GM12878 (cell line): Measurements from ENCODE around the gene ZDHHC17. TPM values are rescaled to one million over a fixed set of nuclear protein-coding genes. Genes with fewer than 3 reads are reported as not detected.

Source experiments
- ATAC-seq: fragments of 200-7000 bp; cut with Tn5 transposase; 3 replicates; pipeline ENCODE4 v1.9.1; 2020; ENCODE audit warnings: mild to moderate bottlenecking, moderate library complexity
- BruUV-seq: library from RNA; stranded (reverse); fragments of 400-500 nt; replicated peaks from 2 replicates; lab custom pipeline; 2021; lab: Mats Ljungman, UMichigan
- CTCF ChIA-PET: fragments of 300-600 bp; sonication (Branson Sonifier 250); formaldehyde crosslinking; extraction: SDS; loops from one replicate; lab custom pipeline; 2021; ENCODE audit warnings: inconsistent platforms; lab: Yijun Ruan, JAX
- POLR2A ChIA-PET: fragments of 350-600 bp; formaldehyde crosslinking; extraction: SDS; loops from one replicate; lab custom pipeline; 2021; ENCODE audit warnings: inconsistent platforms; lab: Charles Lee
- RAD21 ChIA-PET: fragments of 300-600 bp; sonication (Branson Sonifier 250); formaldehyde crosslinking; loops from one replicate; lab custom pipeline; 2023; ENCODE audit warnings: antibody characterized with exemption; ENCODE audit not compliant: unreplicated experiment; lab: Charles Lee
- SMC1A ChIA-PET: fragments of 300-600 bp; sonication (Branson Sonifier 250); formaldehyde crosslinking; loops from one replicate; lab custom pipeline; 2023; ENCODE audit not compliant: unreplicated experiment, uncharacterized antibody; lab: Charles Lee
- DNase-seq: peaks from one replicate; pipeline ENCODE4 v3.0.0-alpha.2; 2011; ENCODE audit warnings: low read depth, low spot score
- FAIRE-seq: peaks from 3 replicates; lab custom pipeline; 2011; peaks lifted over from hg19 to GRCh38; lab: Jason Lieb, UNC
- H2AFZ ChIP-seq: 2 replicates; pipeline ENCODE4 v1.6.0; 2011; ENCODE audit warnings: low read depth, low read length, control low read depth; ENCODE audit not compliant: control insufficient read depth
- H3K27ac ChIP-seq: 2 replicates; pipeline ENCODE4 v1.5.1; 2011; ENCODE audit warnings: control low read depth; ENCODE audit not compliant: control insufficient read depth, insufficient read depth
- H3K27me3 ChIP-seq, 2 experiments: replicated peaks in 1 of 2; 2 replicates each; pipeline versions ENCODE4 v1.6.0 to v1.6.1; 2011; ENCODE audit warnings: low read length in 1 of 2; ENCODE audit not compliant: control insufficient read depth in 2 of 2, insufficient read depth in 2 of 2
- H3K36me3 ChIP-seq, 2 experiments: 2 replicates each; pipeline ENCODE4 v1.5.1; 2011; ENCODE audit warnings: low read length in 1 of 2; ENCODE audit not compliant: control insufficient read depth in 2 of 2, insufficient read depth in 2 of 2
- H3K4me1 ChIP-seq: 2 replicates; pipeline ENCODE4 v1.6.1; 2011; ENCODE audit warnings: mild to moderate bottlenecking, low read length, moderate library complexity, mixed read lengths; ENCODE audit not compliant: control insufficient read depth, insufficient read depth
- H3K4me2 ChIP-seq: 2 replicates; pipeline ENCODE4 v1.6.0; 2011; ENCODE audit warnings: control low read depth; ENCODE audit not compliant: control insufficient read depth, insufficient read depth
- H3K4me3 ChIP-seq: fragments of 200-600 bp; sonication (generic); 2 replicates; pipeline ENCODE4 v1.5.1; 2016
- H3K79me2 ChIP-seq: 2 replicates; pipeline ENCODE4 v1.6.0; 2011; ENCODE audit warnings: low read length; ENCODE audit not compliant: control insufficient read depth, insufficient read depth
- H3K9ac ChIP-seq: 2 replicates; pipeline ENCODE4 v1.8.0; 2011; ENCODE audit warnings: low read length, control low read depth, mixed read lengths; ENCODE audit not compliant: control insufficient read depth, insufficient read depth
- H3K9me3 ChIP-seq: replicated peaks from 3 replicates; pipeline ENCODE4 v1.5.1; 2011; ENCODE audit warnings: mild to moderate bottlenecking, low read length; ENCODE audit not compliant: control insufficient read depth, insufficient read depth
- H4K20me1 ChIP-seq: 2 replicates; pipeline ENCODE4 v1.6.0; 2011; ENCODE audit not compliant: control insufficient read depth, insufficient read depth
- ASH2L ChIP-seq: fragments of 300-600, 200-600 bp; sonication (generic); IDR thresholded peaks from 2 replicates; pipeline ENCODE4 v1.6.1; 2017; ENCODE audit warnings: low read depth, mild to moderate bottlenecking, borderline replicate concordance
- BACH1 ChIP-seq: fragments of 450-650 bp; IDR thresholded peaks from 2 replicates; pipeline ENCODE4 v1.6.1; 2017; ENCODE audit warnings: mild to moderate bottlenecking, borderline replicate concordance
- CHD1 ChIP-seq: IDR thresholded peaks from 2 replicates; pipeline ENCODE4 v1.6.1; 2012; ENCODE audit warnings: low read depth, low read length, improper control_type of control experiment
- CHD4 ChIP-seq: fragments of 200-600 bp; sonication (generic); IDR thresholded peaks from 2 replicates; pipeline ENCODE4 v1.6.1; 2016; ENCODE audit warnings: mild to moderate bottlenecking
- EP300 ChIP-seq, 2 experiments: fragments of 150-350 bp in 1 of 2; IDR thresholded peaks; 2 replicates each; pipeline ENCODE4 v1.6.1; 2011 to 2012; ENCODE audit warnings: low read depth in 2 of 2, low read length in 2 of 2, borderline replicate concordance in 1 of 2, improper control_type of control experiment in 1 of 2, inconsistent platforms in 1 of 2; ENCODE audit not compliant: control insufficient read depth in 1 of 2
- KDM1A ChIP-seq: fragments of 200-600 bp; sonication (generic); IDR thresholded peaks from 2 replicates; pipeline ENCODE4 v1.6.1; 2016; ENCODE audit warnings: borderline replicate concordance
- NFXL1 ChIP-seq: fragments of 450-650 bp; IDR thresholded peaks from 2 replicates; pipeline ENCODE4 v1.6.1; 2017; ENCODE audit warnings: antibody characterized with exemption, mild to moderate bottlenecking, borderline replicate concordance
- SP1 ChIP-seq: IDR thresholded peaks from one replicate; pipeline ENCODE4 v1.6.1; 2011; ENCODE audit warnings: low read depth, low read length
- YBX1 ChIP-seq: fragments of 450-650 bp; IDR thresholded peaks from 2 replicates; pipeline ENCODE4 v1.6.1; 2016; ENCODE audit warnings: antibody characterized with exemption
- YY1 ChIP-seq: IDR thresholded peaks from 2 replicates; pipeline ENCODE4 v1.6.1; 2011; ENCODE audit warnings: low read depth, mild to moderate bottlenecking, low read length
- ZBTB11 ChIP-seq: fragments of 450-650 bp; formaldehyde crosslinking; IDR thresholded peaks from 2 replicates; pipeline ENCODE4 v1.5.0; 2022; ENCODE audit warnings: mild to moderate bottlenecking, missing genetic modification characterization
- WGBS: methylation state at CpG from one replicate; pipeline ENCODE4 v1.1.6; 2016; ENCODE audit warnings: low lambda C conversion rate; ENCODE audit not compliant: insufficient replicate concordance, insufficient coverage; ENCODE audit errors: missing lambda C conversion rate; 5-methylcytosine and 5-hydroxymethylcytosine counted together
- in situ Hi-C: fragments of 300-500 bp; cut with MboI; formaldehyde crosslinking; loops from 9 replicates; pipeline ENCODE4 v1.14.3; 2018; ENCODE audit warnings: mixed read lengths
- intact Hi-C: fragments of 100-400 bp; cut with micrococcal nuclease; formaldehyde crosslinking; loops from one replicate; pipeline ENCODE4 v1.14.2; 2022; ENCODE audit not compliant: unreplicated experiment
- polyA plus RNA-seq, 11 experiments: library from polyadenylated mRNA; depleted of rRNA in 4 of 11; unstranded in 6 of 11; stranded (reverse) in 5 of 11; fragments of >200 nt; fragmentation: Nextera tagmentation in 4 of 11; fragmentation: Illumina TruSeq in 1 of 11; extraction: Ambion mirVana in 4 of 11; extraction: Trizol in 1 of 11; gene quantifications; 1 replicate in 1 of 11; 2 replicates in 10 of 11; pipeline versions ENCODE4 v1.2.1 to v1.2.3, GENCODE V29; 2011 to 2016; ENCODE audit warnings: inconsistent platforms in 2 of 11, missing spikeins in 2 of 11, low read depth in 1 of 11
- total RNA-seq, 4 experiments: library from RNA; depleted of rRNA in 3 of 4; stranded (reverse); fragments of >200 nt in 3 of 4; fragmentation: Illumina TruSeq in 1 of 4; extraction: Trizol in 1 of 4; gene quantifications; 2 replicates each; pipeline versions ENCODE4 v1.2.1 to v1.2.3, GENCODE V29; 2013 to 2021
- TF ChIP-seq, protein P1 (sequence below): fragments of 450-650 bp; IDR thresholded peaks from 2 replicates; pipeline ENCODE4 v1.6.1; 2017; ENCODE audit warnings: antibody characterized with exemption, mild to moderate bottlenecking, moderate library complexity

Gene ZDHHC17
- total and polyA plus RNA-seq, 10 of the 15 experiments (the other 5 are each of a cell fraction or from before 2014, with no cell fraction given) = 4.3 to 50.0 (median 19.3) TPM

- ATAC-seq = no peak
- RAD21 ChIA-PET = no interaction called here
- DNase-seq = no peak
- Histone ChIP-seq H3K4me3 (no peak overlapping the region), H3K27ac (no peak overlapping the region), H3K27me3 (no peaks in the 10 kb centered on the region), H4K20me1 (no peaks in the 10 kb centered on the region), H3K9ac (no peak overlapping the region)
- SMC1A ChIA-PET = no interaction called here
- POLR2A ChIA-PET = no interaction called here
- in situ Hi-C loops = no loop called here
- TF ChIP-seq SP1 = no peak
- no peak for TF ChIP-seq CHD4
- TF ChIP-seq BACH1 = no peak
- TF ChIP-seq, all 136 proteins: peak for 0
- Histone ChIP-seq H3K36me3 (peaks cover 2 to 7% of the 10 kb centered on the region in 2 experiments; a peak in 3 of 4 replicates), H2AFZ (no peak overlapping the region), H3K4me2 (no peak overlapping the region), H3K9me3 (no peaks in the 10 kb centered on the region; the same call in 1 of the 3 replicates), H3K79me2 (no peaks in the 10 kb centered on the region; the same call in none of the 2 replicates), H3K4me1 (no peaks in the 10 kb centered on the region)
- FAIRE-seq = no peak
- BruUV-seq = no TSS peak
- 93% methylated on average over 4 of the region's 4 CpGs for WGBS
- intact Hi-C loops = loop anchor here (10.0 kb wide), 1 partner anchor 216 kb away; no protein-coding TSS in a partner anchor
- CTCF ChIA-PET = no interaction called here
Observed at GRCh38 chr12:76798864-76799263, 34.9 kb downstream of the ZDHHC17 start.

- FAIRE-seq (no peak), DNase-seq (no peak), ATAC-seq (no peak)
- ChIA-PET SMC1A (no interaction called here), POLR2A (no interaction called here), RAD21 (no interaction called here), CTCF (no interaction called here)
- H3K4me1 ChIP-seq = no peaks in the 10 kb centered on the region
- 98% methylated on average over 2 of the region's 2 CpGs for WGBS
- no peak overlapping the region for H3K9ac ChIP-seq
- H2AFZ ChIP-seq = no peak overlapping the region
- in situ Hi-C loops (no loop called here), intact Hi-C loops (loop anchor here (10.0 kb wide), 1 partner anchor 215 kb away; no protein-coding TSS in a partner anchor)
- H3K27me3 ChIP-seq = no peaks in the 10 kb centered on the region
- H3K79me2 ChIP-seq = no peaks in the 10 kb centered on the region; the same call in none of the 2 replicates
- BruUV-seq = no TSS peak
- H4K20me1 ChIP-seq = no peaks in the 10 kb centered on the region
- no peak overlapping the region for H3K4me2 ChIP-seq
- H3K4me3 ChIP-seq = no peak overlapping the region
- H3K27ac ChIP-seq = no peak overlapping the region
- no peaks in the 10 kb centered on the region; the same call in 1 of the 3 replicates for H3K9me3 ChIP-seq
- peaks cover 2 to 7% of the 10 kb centered on the region in 2 experiments; a peak in 3 of 4 replicates for H3K36me3 ChIP-seq
- TF ChIP-seq ZBTB11 (CRISPR knock-in tag) (no peak), YBX1 (no peak), KDM1A (no peak), ASH2L (no peak), YY1 (no peak), EP300 (IDR thresholded peaks at IDR 0.05; ENCODE audit: borderline replicate concordance in 1 of 2, control insufficient read depth in 1 of 2, low read depth in 2 of 2, low read length in 2 of 2) (no peak), NFXL1 (no peak), CHD1 (no peak)
- TF ChIP-seq, protein P1, sequence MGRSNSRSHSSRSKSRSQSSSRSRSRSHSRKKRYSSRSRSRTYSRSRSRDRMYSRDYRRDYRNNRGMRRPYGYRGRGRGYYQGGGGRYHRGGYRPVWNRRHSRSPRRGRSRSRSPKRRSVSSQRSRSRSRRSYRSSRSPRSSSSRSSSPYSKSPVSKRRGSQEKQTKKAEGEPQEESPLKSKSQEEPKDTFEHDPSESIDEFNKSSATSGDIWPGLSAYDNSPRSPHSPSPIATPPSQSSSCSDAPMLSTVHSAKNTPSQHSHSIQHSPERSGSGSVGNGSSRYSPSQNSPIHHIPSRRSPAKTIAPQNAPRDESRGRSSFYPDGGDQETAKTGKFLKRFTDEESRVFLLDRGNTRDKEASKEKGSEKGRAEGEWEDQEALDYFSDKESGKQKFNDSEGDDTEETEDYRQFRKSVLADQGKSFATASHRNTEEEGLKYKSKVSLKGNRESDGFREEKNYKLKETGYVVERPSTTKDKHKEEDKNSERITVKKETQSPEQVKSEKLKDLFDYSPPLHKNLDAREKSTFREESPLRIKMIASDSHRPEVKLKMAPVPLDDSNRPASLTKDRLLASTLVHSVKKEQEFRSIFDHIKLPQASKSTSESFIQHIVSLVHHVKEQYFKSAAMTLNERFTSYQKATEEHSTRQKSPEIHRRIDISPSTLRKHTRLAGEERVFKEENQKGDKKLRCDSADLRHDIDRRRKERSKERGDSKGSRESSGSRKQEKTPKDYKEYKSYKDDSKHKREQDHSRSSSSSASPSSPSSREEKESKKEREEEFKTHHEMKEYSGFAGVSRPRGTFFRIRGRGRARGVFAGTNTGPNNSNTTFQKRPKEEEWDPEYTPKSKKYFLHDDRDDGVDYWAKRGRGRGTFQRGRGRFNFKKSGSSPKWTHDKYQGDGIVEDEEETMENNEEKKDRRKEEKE = no peak
Observed at GRCh38 chr12:76799362-76799761, 35.4 kb downstream of the ZDHHC17 start.
